HepG2 (cell line): Measurements from ENCODE around the gene NSFL1C. TPM values are rescaled to one million over a fixed set of nuclear protein-coding genes. Genes with fewer than 3 reads are reported as not detected.

ENCODE experiments used
- ATAC-seq: fragments of 200-7000 bp; cut with Tn5 transposase; 3 replicates; pipeline ENCODE4 v1.9.1; 2020; ENCODE audit warnings: mild to moderate bottlenecking, moderate library complexity
- BruUV-seq: library from RNA; stranded (reverse); fragments of 400-500 nt; replicated peaks from 2 replicates; lab custom pipeline; 2021; lab: Mats Ljungman, UMichigan
- CTCF ChIA-PET: fragments of 300-600 bp; formaldehyde crosslinking; extraction: SDS; loops from one replicate; lab custom pipeline; 2021; ENCODE audit warnings: low total read pairs, inconsistent platforms, low intra/inter-chr PET ratio; lab: Yijun Ruan, JAX
- POLR2A ChIA-PET: fragments of 350-600 bp; sonication (Branson Sonifier 250); formaldehyde crosslinking; loops from one replicate; lab custom pipeline; 2020; ENCODE audit warnings: antibody characterized with exemption, inconsistent platforms; lab: Yijun Ruan, JAX
- DNase-seq: peaks from one replicate; pipeline ENCODE4 v3.0.0-alpha.2; 2015; ENCODE audit warnings: low spot score
- FAIRE-seq: peaks from 3 replicates; lab custom pipeline; 2011; peaks lifted over from hg19 to GRCh38; lab: Jason Lieb, UNC
- H2AFZ ChIP-seq: one replicate; pipeline ENCODE4 v1.6.1; 2011; ENCODE audit warnings: low read length, inconsistent platforms
- H3K27ac ChIP-seq: fragments of 300-600 bp; 3 replicates; pipeline ENCODE4 v1.8.0; 2011; ENCODE audit warnings: mixed run types, mild to moderate bottlenecking, mixed read lengths, low read length, inconsistent platforms; ENCODE audit not compliant: insufficient read depth; ENCODE audit errors: extremely low read length
- H3K27me3 ChIP-seq, 2 experiments: fragments of 200-600 bp in 1 of 2; 2 replicates in 1 of 2; 3 replicates in 1 of 2; pipeline versions ENCODE4 v1.6.0 to v1.8.0; 2011; ENCODE audit warnings: low read length in 2 of 2, mild to moderate bottlenecking in 2 of 2, moderate library complexity in 2 of 2, inconsistent platforms in 1 of 2; ENCODE audit not compliant: insufficient read depth in 2 of 2, control insufficient read depth in 1 of 2
- H3K36me3 ChIP-seq, 2 experiments: fragments of 200-600 bp in 1 of 2; replicated peaks in 1 of 2; 2 replicates in 1 of 2; 3 replicates in 1 of 2; pipeline versions ENCODE4 v1.5.1 to v1.8.0; 2011; ENCODE audit warnings: low read length in 2 of 2, inconsistent platforms in 1 of 2; ENCODE audit not compliant: insufficient read depth in 2 of 2, control insufficient read depth in 1 of 2
- H3K4me1 ChIP-seq: 2 replicates; pipeline ENCODE4 v1.5.1; 2012; ENCODE audit warnings: low read length, inconsistent platforms; ENCODE audit not compliant: insufficient read depth
- H3K4me2 ChIP-seq: 2 replicates; pipeline ENCODE4 v1.6.0; 2011; ENCODE audit warnings: low read depth, low read length, inconsistent platforms
- H3K4me3 ChIP-seq, 3 experiments: fragments of 200-600 bp in 1 of 3; sonication (generic), shearing (Covaris generic) in 1 of 3; replicated peaks in 1 of 3; 2 replicates each; pipeline ENCODE4 v1.5.1; 2011 to 2016; ENCODE audit warnings: low read length in 3 of 3, inconsistent platforms in 2 of 3, low read depth in 2 of 3, mild to moderate bottlenecking in 2 of 3, control low read depth in 1 of 3, mixed read lengths in 1 of 3; ENCODE audit not compliant: insufficient read depth in 1 of 3
- H3K79me2 ChIP-seq: one replicate; pipeline ENCODE4 v1.6.1; 2011; ENCODE audit warnings: low read length, inconsistent platforms; ENCODE audit not compliant: insufficient read depth
- H3K9ac ChIP-seq: 2 replicates; pipeline ENCODE4 v1.6.0; 2011; ENCODE audit warnings: mild to moderate bottlenecking, low read depth, low read length, inconsistent platforms; ENCODE audit not compliant: insufficient read depth
- H3K9me3 ChIP-seq: 2 replicates; pipeline ENCODE4 v1.5.1; 2012; ENCODE audit warnings: mild to moderate bottlenecking, low read length
- H4K20me1 ChIP-seq: 2 replicates; pipeline ENCODE4 v1.6.0; 2011; ENCODE audit warnings: inconsistent platforms, mild to moderate bottlenecking, low read length, moderate library complexity; ENCODE audit not compliant: insufficient read depth
- ATF7 ChIP-seq, 2 experiments: fragments of 450-650 bp in 1 of 2; sonication (generic) in 1 of 2; formaldehyde crosslinking in 1 of 2; IDR thresholded peaks; 2 replicates each; pipeline versions ENCODE4 v1.4.0 to v1.6.1; 2016 to 2020; ENCODE audit warnings: antibody characterized with exemption in 1 of 2, mild to moderate bottlenecking in 1 of 2, missing genetic modification reagents in 1 of 2
- IKZF5 ChIP-seq: IDR thresholded peaks from 2 replicates; pipeline ENCODE4 v1.6.1; 2018; ENCODE audit warnings: missing genetic modification reagents, mild to moderate bottlenecking, missing compliant biosample characterization
- MXI1 ChIP-seq: IDR thresholded peaks from 3 replicates; pipeline ENCODE4 v1.6.1; 2012; ENCODE audit warnings: low read depth, low read length, inconsistent platforms, borderline replicate concordance
- MYC ChIP-seq: sonication (generic); formaldehyde crosslinking; IDR thresholded peaks from 2 replicates; pipeline ENCODE4 v1.9.0; 2021; ENCODE audit warnings: missing genetic modification reagents, borderline replicate concordance
- PAF1 ChIP-seq: IDR thresholded peaks from 2 replicates; pipeline ENCODE4 v1.6.1; 2016; ENCODE audit warnings: missing genetic modification reagents, missing compliant biosample characterization
- RARG ChIP-seq: sonication (generic); formaldehyde crosslinking; IDR thresholded peaks from 2 replicates; pipeline ENCODE4 v1.4.0; 2020; ENCODE audit warnings: low read depth, mild to moderate bottlenecking, missing genetic modification reagents
- SATB2 ChIP-seq: sonication (generic); formaldehyde crosslinking; IDR thresholded peaks from 2 replicates; pipeline ENCODE4 v1.5.0; 2020; ENCODE audit warnings: missing genetic modification reagents
- SMC3 ChIP-seq: IDR thresholded peaks from 2 replicates; pipeline ENCODE4 v1.6.1; 2011; ENCODE audit warnings: low read length, improper control_type of control experiment
- SP1 ChIP-seq, 2 experiments: fragments of 450-650 bp in 1 of 2; sonication (generic) in 1 of 2; formaldehyde crosslinking in 1 of 2; IDR thresholded peaks; 2 replicates each; pipeline versions ENCODE4 v1.4.0 to v1.6.1; 2016 to 2020; ENCODE audit warnings: missing genetic modification reagents in 1 of 2
- SRF ChIP-seq: IDR thresholded peaks from 2 replicates; pipeline ENCODE4 v1.6.1; 2011; ENCODE audit warnings: mild to moderate bottlenecking, low read depth, low read length, moderate library complexity
- STAG1 ChIP-seq: sonication (generic); formaldehyde crosslinking; IDR thresholded peaks from 2 replicates; pipeline ENCODE4 v1.4.0; 2020; ENCODE audit warnings: missing genetic modification reagents
- TGIF2 ChIP-seq: IDR thresholded peaks from 2 replicates; pipeline ENCODE4 v1.6.1; 2016; ENCODE audit warnings: control low read depth, missing compliant biosample characterization
- TOE1 ChIP-seq: sonication (generic); formaldehyde crosslinking; IDR thresholded peaks from 2 replicates; pipeline ENCODE4 v1.4.0; 2020; ENCODE audit warnings: mild to moderate bottlenecking, missing genetic modification reagents
- YEATS4 ChIP-seq: sonication (generic); formaldehyde crosslinking; IDR thresholded peaks from 2 replicates; pipeline ENCODE4 v1.4.0; 2020; ENCODE audit warnings: missing genetic modification reagents, borderline replicate concordance
- ZHX2 ChIP-seq, 2 experiments: sonication (generic) in 1 of 2; formaldehyde crosslinking in 1 of 2; IDR thresholded peaks; 2 replicates each; pipeline versions ENCODE4 v1.6.1 to v1.9.0; 2014 to 2022; ENCODE audit warnings: antibody characterized with exemption in 1 of 2, borderline replicate concordance in 1 of 2, inconsistent platforms in 1 of 2, low read depth in 1 of 2, missing genetic modification reagents in 1 of 2
- ZNF7 ChIP-seq: IDR thresholded peaks from 2 replicates; pipeline ENCODE4 v1.6.1; 2016; ENCODE audit warnings: missing biosample characterization, missing genetic modification reagents
- WGBS: methylation state at CpG from one replicate; pipeline ENCODE4 v1.1.6; 2017; ENCODE audit warnings: low lambda C conversion rate; 5-methylcytosine and 5-hydroxymethylcytosine counted together
- in situ Hi-C: cut with HindIII; loops from 2 replicates; pipeline ENCODE4 v1.10.0; 2017; ENCODE audit warnings: low pct_unique_long_range_greater_than_20kb; ENCODE audit not compliant: extremely low pct_ligation_motif_present
- intact Hi-C: fragments of 100-400 bp; cut with micrococcal nuclease; formaldehyde crosslinking; loops from one replicate; pipeline ENCODE4 v1.10.0; 2022; ENCODE audit not compliant: unreplicated experiment
- polyA plus RNA-seq, 8 experiments: library from polyadenylated mRNA; depleted of rRNA in 3 of 8; stranded (reverse) in 7 of 8; unstranded in 1 of 8; fragments of >200 nt; fragmentation: Illumina TruSeq in 4 of 8; extraction: Trizol in 4 of 8; gene quantifications; 2 replicates each; pipeline versions ENCODE4 v1.2.1 to v1.2.3, GENCODE V29; 2011 to 2016; ENCODE audit warnings: low read depth in 4 of 8, missing spikeins in 1 of 8, mixed read lengths in 1 of 8; ENCODE audit not compliant: insufficient read depth in 1 of 8
- total RNA-seq, 5 experiments: library from RNA; depleted of rRNA; stranded (reverse); fragments of >200 nt; fragmentation: Illumina TruSeq; extraction: Trizol; gene quantifications; 2 replicates each; pipeline ENCODE4 v1.2.3, GENCODE V29; 2016; ENCODE audit warnings: low read depth in 1 of 5
- TF ChIP-seq, protein P1 (sequence below): sonication (generic); formaldehyde crosslinking; IDR thresholded peaks from 2 replicates; pipeline ENCODE4 v1.5.0; 2020; ENCODE audit warnings: missing genetic modification reagents

Gene NSFL1C
- total and polyA plus RNA-seq, 2 of the 13 experiments (the other 11 are each of a cell fraction or from before 2014, with no cell fraction given), result 22.9 to 62.7 TPM

DNA sequence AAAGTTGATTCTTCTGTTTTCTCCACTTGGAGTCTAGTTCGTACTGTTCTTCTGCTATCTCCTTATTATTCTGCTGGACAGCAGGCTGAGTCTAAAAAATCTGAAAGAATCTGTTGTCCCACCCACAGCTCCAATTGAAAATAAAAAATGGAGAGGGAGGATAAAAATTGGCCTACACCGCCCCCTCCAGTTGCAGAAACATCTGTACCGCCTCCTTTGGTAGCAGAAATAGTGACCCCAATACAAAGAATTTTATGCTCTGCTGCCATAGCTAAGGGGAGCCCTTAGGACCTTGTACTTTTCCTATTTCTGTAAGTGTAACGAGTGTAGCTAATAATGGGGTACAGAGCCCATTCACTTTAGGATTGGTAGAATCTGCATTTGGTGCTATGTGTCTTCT, 68.9 kb downstream of the NSFL1C start:
- Histone ChIP-seq H3K27ac (no peak overlapping the region), H3K79me2 (peaks cover 1% of the 10 kb centered on the region), H3K4me1 (peaks cover 58% of the 10 kb centered on the region), H3K9me3 (no peaks in the 10 kb centered on the region), H3K4me3 (no peak overlapping the region), H3K9ac (no peak overlapping the region), H3K36me3 (no peaks in the 10 kb centered on the region), H3K27me3 (peaks cover 0 to 28% of the 10 kb centered on the region in 2 experiments; a peak in 2 of 5 replicates), H4K20me1 (no peaks in the 10 kb centered on the region), H2AFZ (no peak overlapping the region), H3K4me2 (no peak overlapping the region)
- in situ Hi-C loops (no loop called here), intact Hi-C loops (loop anchor here (2.0 to 10.0 kb wide), 2 partner anchors 81 to 283 kb away; partner anchors contain the start of gene PSMF1)
- ATAC-seq (no peak), FAIRE-seq (no peak), DNase-seq (no peak)
- BruUV-seq, result no TSS peak
- WGBS, result 34% methylated on average over 4 of the region's 4 CpGs
- POLR2A ChIA-PET, result interaction anchor here (0.8 kb wide), 1 partner anchor 72 kb away, joined by 3 read pairs; no protein-coding TSS in a partner anchor
- CTCF ChIA-PET, result interaction anchor here (1.5 to 1.8 kb wide), 2 partner anchors 43 to 84 kb away, joined by 3 to 18 read pairs; no protein-coding TSS in a partner anchor
- TF ChIP-seq TOE1 (CRISPR knock-in tag) (no peak), PAF1 (CRISPR knock-in tag) (no peak), IKZF5 (CRISPR knock-in tag) (no peak), SP1 (IDR thresholded peaks at IDR 0.05) (no peak), SP1 (CRISPR knock-in tag; IDR thresholded peaks at IDR 0.05) (no peak), YEATS4 (no peak), MYC (no peak), MXI1 (0 out of 3 replicates have a peak, but pooled peaks have one; percentile 15), RARG (CRISPR knock-in tag) (no peak), ZHX2 (IDR thresholded peaks at IDR 0.05; ENCODE audit: low read depth) (no peak), ZHX2 (CRISPR knock-in tag; IDR thresholded peaks at IDR 0.05; ENCODE audit: borderline replicate concordance) (no peak), SRF (no peak), SMC3 (peak; percentile 44; the same call in 1 of the 2 replicates), ATF7 (IDR thresholded peaks at IDR 0.05) (no peak), ATF7 (CRISPR knock-in tag; IDR thresholded peaks at IDR 0.05) (no peak), TGIF2 (CRISPR knock-in tag) (0 out of 2 replicates have a peak, but pooled peaks have one; percentile 36), SATB2 (no peak), ZNF7 (CRISPR knock-in tag) (no peak), STAG1 (CRISPR knock-in tag) (peak; percentile 48; the same call in 1 of the 2 replicates)
- TF ChIP-seq, protein P1, sequence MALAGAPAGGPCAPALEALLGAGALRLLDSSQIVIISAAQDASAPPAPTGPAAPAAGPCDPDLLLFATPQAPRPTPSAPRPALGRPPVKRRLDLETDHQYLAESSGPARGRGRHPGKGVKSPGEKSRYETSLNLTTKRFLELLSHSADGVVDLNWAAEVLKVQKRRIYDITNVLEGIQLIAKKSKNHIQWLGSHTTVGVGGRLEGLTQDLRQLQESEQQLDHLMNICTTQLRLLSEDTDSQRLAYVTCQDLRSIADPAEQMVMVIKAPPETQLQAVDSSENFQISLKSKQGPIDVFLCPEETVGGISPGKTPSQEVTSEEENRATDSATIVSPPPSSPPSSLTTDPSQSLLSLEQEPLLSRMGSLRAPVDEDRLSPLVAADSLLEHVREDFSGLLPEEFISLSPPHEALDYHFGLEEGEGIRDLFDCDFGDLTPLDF (CRISPR knock-in tag), result no peak
